Naive thymus-derived CD4-positive, alpha-beta T cell (primary cell): ENCODE results near the gene HEATR5A. TPM values are rescaled to one million over a fixed set of nuclear protein-coding genes. Genes with fewer than 3 reads are reported as not detected.
A peak's percentile ranks its signal among the peaks of the same experiment; 100 is the strongest.

Experiments
- ATAC-seq: fragments of 150-1000 bp; cut with Tn5 transposase; 2 replicates; pipeline ENCODE4 v1.10.0; 2021; ENCODE audit warnings: mild to moderate bottlenecking, moderate library complexity
- CTCF ChIA-PET: fragments of 350-600 bp; sonication (Branson Sonifier 250); formaldehyde crosslinking; loops from one replicate; lab custom pipeline; 2021; ENCODE audit warnings: antibody characterized with exemption; lab: Charles Lee
- POLR2A ChIA-PET: fragments of 350-600 bp; sonication (Branson Sonifier 250); formaldehyde crosslinking; loops from one replicate; lab custom pipeline; 2021; ENCODE audit warnings: antibody characterized with exemption, inconsistent platforms; lab: Charles Lee
- DNase-seq, 9 donors: peaks; one replicate each; pipeline versions ENCODE4 v3.0.0 to v3.0.0-alpha.2; 2020 to 2022; ENCODE audit warnings: mixed read lengths in 1 of 9
- H3K27ac ChIP-seq: one replicate; pipeline ENCODE4 v1.7.0; 2013; ENCODE audit warnings: mild to moderate bottlenecking, low read depth, low read length, moderate library complexity
- H3K27me3 ChIP-seq, 2 donors: one replicate each; pipeline ENCODE4 v1.7.0; 2013; ENCODE audit warnings: low read length in 2 of 2, mild to moderate bottlenecking in 2 of 2, moderate library complexity in 2 of 2; ENCODE audit not compliant: control insufficient read depth in 2 of 2, insufficient read depth in 2 of 2
- H3K36me3 ChIP-seq, 3 experiments: 1 replicate in 2 of 3; 2 replicates in 1 of 3; pipeline ENCODE4 v1.7.0; 2013; ENCODE audit warnings: low read length in 3 of 3, mild to moderate bottlenecking in 3 of 3, moderate library complexity in 1 of 3; ENCODE audit not compliant: insufficient read depth in 3 of 3, control insufficient read depth in 2 of 3
- H3K4me1 ChIP-seq, 2 donors: one replicate each; pipeline ENCODE4 v1.7.0; 2013; ENCODE audit warnings: low read length in 2 of 2, mild to moderate bottlenecking in 2 of 2, moderate library complexity in 1 of 2; ENCODE audit not compliant: control insufficient read depth in 2 of 2, insufficient read depth in 2 of 2
- H3K4me3 ChIP-seq: 2 replicates; pipeline ENCODE4 v1.7.0; 2013; ENCODE audit warnings: mild to moderate bottlenecking, low read length
- H3K9me3 ChIP-seq, 3 experiments: 1 replicate in 2 of 3; 2 replicates in 1 of 3; pipeline ENCODE4 v1.7.0; 2013; ENCODE audit warnings: low read length in 3 of 3; ENCODE audit not compliant: control insufficient read depth in 2 of 3
- H3K27ac Mint-ChIP-seq, 9 donors: one replicate each; pipeline ENCODE4 v1.8.0; 2020 to 2022; ENCODE audit warnings: mixed read lengths in 9 of 9, mild to moderate bottlenecking in 8 of 9, moderate library complexity in 5 of 9, inconsistent platforms in 2 of 9
- H3K27me3 Mint-ChIP-seq, 5 donors: one replicate each; pipeline ENCODE4 v1.8.0; 2021 to 2022; ENCODE audit warnings: mixed read lengths in 5 of 5, mild to moderate bottlenecking in 1 of 5
- H3K36me3 Mint-ChIP-seq, 5 donors: one replicate each; pipeline ENCODE4 v1.8.0; 2020 to 2022; ENCODE audit warnings: mixed read lengths in 5 of 5, mild to moderate bottlenecking in 3 of 5, inconsistent platforms in 1 of 5
- H3K4me1 Mint-ChIP-seq, 7 donors: one replicate each; pipeline ENCODE4 v1.8.0; 2020 to 2022; ENCODE audit warnings: mixed read lengths in 7 of 7, mild to moderate bottlenecking in 3 of 7, inconsistent platforms in 1 of 7
- H3K4me3 Mint-ChIP-seq, 10 donors: one replicate each; pipeline ENCODE4 v1.8.0; 2020 to 2022; ENCODE audit warnings: mild to moderate bottlenecking in 10 of 10, mixed read lengths in 10 of 10, moderate library complexity in 6 of 10, inconsistent platforms in 2 of 10
- H3K9me3 Mint-ChIP-seq, 11 donors: one replicate each; pipeline ENCODE4 v1.8.0; 2020 to 2022; ENCODE audit warnings: mixed read lengths in 11 of 11, mild to moderate bottlenecking in 4 of 11, inconsistent platforms in 1 of 11, moderate library complexity in 1 of 11
- intact Hi-C, 2 donors: fragments of 100-400 bp; cut with micrococcal nuclease; formaldehyde crosslinking; loops; one replicate each; pipeline ENCODE4 v1.15.1; 2023
- polyA plus RNA-seq, 2 donors: library from polyadenylated mRNA; unstranded; fragments of 300-500 nt; fragmentation: Illumina TruSeq; gene quantifications; one replicate each; pipeline ENCODE4 v1.2.3, GENCODE V29; 2021
- total RNA-seq, 6 experiments: library from RNA in 5 of 6; stranded (reverse) in 5 of 6; gene quantifications; 1 replicate in 5 of 6; 2 replicates in 1 of 6; pipeline ENCODE4 v1.2.3 and lab custom pipeline; 2021 to 2026

HEATR5A gene
- total and polyA plus RNA-seq, 7 experiments from 2014 or later = 5.6 to 14.4 (median 12.7) TPM

DNA sequence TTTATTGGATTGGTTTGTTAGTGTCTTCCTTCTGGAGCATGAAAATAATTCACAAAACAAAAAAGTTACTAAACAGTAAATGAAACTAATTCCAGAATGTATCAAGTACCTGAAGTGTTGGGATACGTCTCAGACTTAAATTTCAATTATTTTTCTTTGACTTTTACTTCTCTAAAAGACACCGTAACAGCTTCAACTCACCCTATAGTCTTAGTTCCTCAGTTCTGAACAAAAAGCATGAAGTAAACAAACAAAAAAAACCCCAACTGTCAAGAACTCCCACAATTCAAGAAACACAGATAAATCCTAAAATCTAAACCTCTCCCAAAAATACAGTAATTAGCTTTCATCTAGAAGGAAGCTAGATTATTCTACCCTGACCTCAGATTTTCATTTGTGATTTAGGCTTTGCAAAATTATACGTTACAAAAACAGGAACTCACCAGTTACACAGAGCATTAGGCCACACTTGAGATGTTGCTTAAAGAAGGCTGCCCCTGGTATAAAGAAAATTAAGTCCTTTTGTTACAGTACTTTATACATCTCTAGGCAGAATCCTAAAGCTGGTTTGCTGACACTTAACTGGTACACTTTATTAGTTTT, 10.2 kb downstream of the HEATR5A start:
- Mint-ChIP-seq H3K36me3 (peaks cover 0 to 8% (median 6%) of the 10 kb centered on the region in 5 donors), H3K4me1 (peaks cover 6 to 17% (median 11%) of the 10 kb centered on the region in 7 donors), H3K9me3 (no peaks in the 10 kb centered on the region), H3K27ac (no peak overlapping the region), H3K4me3 (no peak overlapping the region), H3K27me3 (no peaks in the 10 kb centered on the region)
- POLR2A ChIA-PET = no interaction called here
- DNase-seq = no peak
- Histone ChIP-seq H3K27ac (no peak overlapping the region), H3K9me3 (no peaks in the 10 kb centered on the region), H3K27me3 (no peaks in the 10 kb centered on the region), H3K4me1 (no peaks in the 10 kb centered on the region), H3K4me3 (no peak overlapping the region), H3K36me3 (no peaks in the 10 kb centered on the region)
- intact Hi-C loops = no loop called here
- CTCF ChIA-PET = no interaction called here
- peak; percentile 64 for ATAC-seq

DNA sequence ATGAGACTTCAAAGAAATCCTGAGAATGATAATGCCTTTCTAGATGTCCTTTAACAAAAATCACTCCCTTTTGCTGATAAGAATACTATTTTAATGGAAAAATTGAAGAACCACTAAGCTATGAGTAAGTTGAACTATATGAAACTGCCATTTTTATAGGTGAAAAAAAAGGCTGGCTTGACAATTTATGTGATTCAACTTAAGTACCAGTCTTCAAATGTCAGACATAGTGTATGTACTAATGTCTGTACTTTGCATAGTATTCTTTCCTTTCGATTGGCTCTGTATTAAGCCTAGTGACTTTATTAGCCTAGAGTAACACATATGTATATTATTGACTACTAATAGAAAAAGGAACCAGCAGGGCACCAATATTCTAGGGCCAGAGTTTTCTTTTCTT, 11.9 kb downstream of the HEATR5A start:
- ATAC-seq = no peak
- Histone ChIP-seq H3K27ac (no peak overlapping the region), H3K36me3 (no peaks in the 10 kb centered on the region), H3K27me3 (no peaks in the 10 kb centered on the region), H3K4me3 (no peak overlapping the region), H3K9me3 (no peaks in the 10 kb centered on the region), H3K4me1 (no peaks in the 10 kb centered on the region)
- DNase-seq = no peak
- Mint-ChIP-seq H3K9me3 (no peaks in the 10 kb centered on the region), H3K36me3 (peaks cover 0 to 8% (median 6%) of the 10 kb centered on the region in 5 donors), H3K27ac (no peak overlapping the region), H3K27me3 (no peaks in the 10 kb centered on the region), H3K4me3 (no peak overlapping the region), H3K4me1 (peaks cover 0 to 7% (median 4%) of the 10 kb centered on the region in 7 donors)
- ChIA-PET CTCF (no interaction called here), POLR2A (interaction anchor here (1.2 kb wide), 1 partner anchor 12 kb away, joined by 3 read pairs; the partner anchor contains the start of gene HEATR5A)
- intact Hi-C loops = no loop called here

- Histone ChIP-seq H3K4me1 (no peaks in the 10 kb centered on the region), H3K27ac (no peak overlapping the region), H3K9me3 (no peaks in the 10 kb centered on the region), H3K27me3 (no peaks in the 10 kb centered on the region), H3K4me3 (no peak overlapping the region), H3K36me3 (peaks cover 0 to 6% (median 0%) of the 10 kb centered on the region in 3 experiments)
- intact Hi-C loops = no loop called here
- Mint-ChIP-seq H3K4me3 (no peak overlapping the region), H3K27ac (no peak overlapping the region), H3K9me3 (peaks cover 0 to 2% (median 0%) of the 10 kb centered on the region in 11 donors), H3K4me1 (peaks cover 0 to 7% (median 4%) of the 10 kb centered on the region in 7 donors), H3K27me3 (no peaks in the 10 kb centered on the region), H3K36me3 (peaks cover 3 to 26% (median 9%) of the 10 kb centered on the region in 5 donors)
- ChIA-PET CTCF (no interaction called here), POLR2A (no interaction called here)
- ATAC-seq (no peak), DNase-seq (no peak)
Measured at GRCh38 chr14:31405599-31406232, 14.6 kb downstream of the HEATR5A start.

DNA sequence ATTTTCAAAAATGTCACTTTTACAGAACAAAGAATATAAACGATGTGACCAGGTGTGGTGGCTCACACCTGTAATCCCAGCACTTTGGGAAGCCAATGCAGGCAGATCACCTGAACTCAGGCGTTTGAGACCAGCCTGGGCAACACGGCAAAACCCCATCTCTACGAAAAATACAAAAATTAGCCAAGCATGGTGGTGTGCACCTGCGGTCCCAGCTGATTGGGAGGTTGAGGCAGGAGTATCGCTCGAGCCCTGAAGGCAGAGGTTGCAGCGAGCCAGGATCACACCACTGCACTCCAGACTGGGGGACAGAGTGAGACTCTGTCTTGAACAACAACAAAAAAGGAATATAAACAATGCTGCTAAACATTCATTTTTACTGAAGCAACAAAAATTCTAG, 15.2 kb downstream of the HEATR5A start:
- Histone ChIP-seq H3K4me1 (no peaks in the 10 kb centered on the region), H3K27ac (no peak overlapping the region), H3K9me3 (no peaks in the 10 kb centered on the region), H3K4me3 (no peak overlapping the region), H3K27me3 (no peaks in the 10 kb centered on the region), H3K36me3 (peaks cover 0 to 6% (median 0%) of the 10 kb centered on the region in 3 experiments)
- intact Hi-C loops = no loop called here
- no peak for ATAC-seq
- Mint-ChIP-seq H3K27ac (no peak overlapping the region), H3K36me3 (peaks cover 4 to 26% (median 6%) of the 10 kb centered on the region in 5 donors), H3K4me3 (no peak overlapping the region), H3K27me3 (no peaks in the 10 kb centered on the region), H3K4me1 (peaks cover 0 to 6% (median under 1%) of the 10 kb centered on the region in 7 donors), H3K9me3 (peaks cover 0 to 2% (median 0%) of the 10 kb centered on the region in 11 donors)
- POLR2A ChIA-PET = no interaction called here
- no peak for DNase-seq
- CTCF ChIA-PET = no interaction called here

- Mint-ChIP-seq H3K4me1 (peaks cover 0 to 8% (median 0%) of the 10 kb centered on the region in 7 donors), H3K27ac (no peak overlapping the region), H3K36me3 (peaks cover 4 to 29% (median 9%) of the 10 kb centered on the region in 5 donors), H3K27me3 (no peaks in the 10 kb centered on the region), H3K9me3 (peaks cover 0 to 2% (median 0%) of the 10 kb centered on the region in 11 donors), H3K4me3 (no peak overlapping the region)
- CTCF ChIA-PET = no interaction called here
- POLR2A ChIA-PET = no interaction called here
- no peaks in the 10 kb centered on the region for H3K27me3 ChIP-seq
- ATAC-seq = no peak
- peaks cover 0 to 6% (median 0%) of the 10 kb centered on the region in 3 experiments for H3K36me3 ChIP-seq
- no peaks in the 10 kb centered on the region for H3K4me1 ChIP-seq
- intact Hi-C loops = no loop called here
- H3K27ac ChIP-seq = no peak overlapping the region
- no peak overlapping the region for H3K4me3 ChIP-seq
- no peaks in the 10 kb centered on the region for H3K9me3 ChIP-seq
- no peak for DNase-seq
Measured at GRCh38 chr14:31403707-31404106, 16.6 kb downstream of the HEATR5A start.

DNA sequence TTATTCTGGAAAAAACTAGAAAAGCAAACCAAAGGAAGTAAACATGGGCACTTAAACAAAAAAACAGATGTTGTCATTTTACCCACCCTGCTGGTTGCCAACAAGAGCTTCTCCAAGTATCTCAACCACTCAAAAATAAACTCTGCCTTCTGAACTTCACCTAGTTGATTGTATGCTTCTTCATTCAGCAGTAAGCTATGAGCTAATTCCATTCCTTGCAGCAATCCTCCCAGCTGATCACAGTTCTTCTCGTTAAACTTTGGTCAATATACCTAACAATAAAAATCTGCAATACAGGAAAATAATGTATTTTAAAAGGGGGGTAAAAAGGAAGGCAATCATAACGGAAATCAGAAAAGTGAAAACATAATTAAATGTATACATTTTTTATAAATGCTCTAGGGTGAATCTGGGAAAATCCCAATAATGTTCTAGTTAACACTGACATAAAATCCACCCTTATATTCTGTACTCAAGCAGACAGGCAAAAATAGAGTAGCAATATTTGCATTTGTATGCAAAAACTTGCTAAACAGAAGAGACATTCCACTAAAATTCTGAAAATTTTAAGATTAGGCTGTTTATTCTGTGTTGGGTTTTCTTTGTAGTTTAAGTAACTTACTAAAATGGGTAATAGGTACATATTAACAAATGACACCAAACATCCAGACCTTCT, 17.4 kb downstream of the HEATR5A start:
- H3K9me3 Mint-ChIP-seq = peaks cover 0 to 2% (median 0%) of the 10 kb centered on the region in 11 donors
- no peaks in the 10 kb centered on the region for H3K27me3 ChIP-seq
- H3K27ac ChIP-seq = no peak overlapping the region
- no peaks in the 10 kb centered on the region for H3K4me1 ChIP-seq
- peaks cover 4 to 37% (median 17%) of the 10 kb centered on the region in 5 donors for H3K36me3 Mint-ChIP-seq
- intact Hi-C loops = no loop called here
- H3K4me3 Mint-ChIP-seq = no peak overlapping the region
- POLR2A ChIA-PET = no interaction called here
- no peaks in the 10 kb centered on the region for H3K27me3 Mint-ChIP-seq
- no peak overlapping the region for H3K4me3 ChIP-seq
- H3K9me3 ChIP-seq = no peaks in the 10 kb centered on the region
- H3K36me3 ChIP-seq = peaks cover 0 to 6% (median 3%) of the 10 kb centered on the region in 3 experiments
- CTCF ChIA-PET = interaction anchor here (1.5 kb wide), 1 partner anchor 18 kb away, joined by 4 read pairs; the partner anchor contains the start of gene HEATR5A
- DNase-seq (no peak), ATAC-seq (no peak)
- no peak overlapping the region for H3K27ac Mint-ChIP-seq
- H3K4me1 Mint-ChIP-seq = peaks cover 0 to 11% (median 0%) of the 10 kb centered on the region in 7 donors
